NB4 (cell line): ENCODE measurements around the gene PLP1.

Experiments used
- MYC ChIP-seq: IDR thresholded peaks from 2 replicates; pipeline ENCODE4 v1.6.1; 2011; ENCODE audit warnings: low read depth, low read length
- POLR2A ChIP-seq: IDR thresholded peaks from 2 replicates; pipeline ENCODE4 v1.6.1; 2011; ENCODE audit warnings: mild to moderate bottlenecking; ENCODE audit not compliant: insufficient read length; ENCODE audit errors: extremely low read depth
- TF ChIP-seq, protein P1 (sequence below): IDR thresholded peaks from one replicate; pipeline ENCODE4 v1.5.1; 2012; ENCODE audit warnings: low read depth, low read length
- TF ChIP-seq, protein P2 (sequence below): IDR thresholded peaks from 2 replicates; pipeline ENCODE4 v1.6.1; 2011; ENCODE audit warnings: low read depth, low read length

DNA sequence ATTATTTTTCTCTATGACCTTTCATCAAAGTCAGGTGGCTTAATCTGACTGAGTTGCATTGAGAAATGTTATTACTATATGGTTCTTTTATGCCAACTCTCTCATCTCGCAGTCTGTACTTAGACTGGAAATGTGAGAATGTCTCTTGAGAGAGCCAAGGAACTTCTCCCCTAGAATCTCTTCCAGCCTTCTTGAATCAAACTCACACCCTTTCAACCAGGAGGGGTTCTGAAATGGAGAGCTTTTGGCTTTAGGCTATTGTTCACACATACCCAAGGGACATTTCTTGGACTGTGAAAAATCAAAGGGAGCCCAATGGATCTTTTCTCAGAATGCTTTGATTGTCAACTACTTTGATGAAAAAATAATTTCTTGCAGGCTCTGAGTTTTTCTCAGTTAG is 5.1 kb downstream of the PLP1 start:
- TF ChIP-seq, protein P1, sequence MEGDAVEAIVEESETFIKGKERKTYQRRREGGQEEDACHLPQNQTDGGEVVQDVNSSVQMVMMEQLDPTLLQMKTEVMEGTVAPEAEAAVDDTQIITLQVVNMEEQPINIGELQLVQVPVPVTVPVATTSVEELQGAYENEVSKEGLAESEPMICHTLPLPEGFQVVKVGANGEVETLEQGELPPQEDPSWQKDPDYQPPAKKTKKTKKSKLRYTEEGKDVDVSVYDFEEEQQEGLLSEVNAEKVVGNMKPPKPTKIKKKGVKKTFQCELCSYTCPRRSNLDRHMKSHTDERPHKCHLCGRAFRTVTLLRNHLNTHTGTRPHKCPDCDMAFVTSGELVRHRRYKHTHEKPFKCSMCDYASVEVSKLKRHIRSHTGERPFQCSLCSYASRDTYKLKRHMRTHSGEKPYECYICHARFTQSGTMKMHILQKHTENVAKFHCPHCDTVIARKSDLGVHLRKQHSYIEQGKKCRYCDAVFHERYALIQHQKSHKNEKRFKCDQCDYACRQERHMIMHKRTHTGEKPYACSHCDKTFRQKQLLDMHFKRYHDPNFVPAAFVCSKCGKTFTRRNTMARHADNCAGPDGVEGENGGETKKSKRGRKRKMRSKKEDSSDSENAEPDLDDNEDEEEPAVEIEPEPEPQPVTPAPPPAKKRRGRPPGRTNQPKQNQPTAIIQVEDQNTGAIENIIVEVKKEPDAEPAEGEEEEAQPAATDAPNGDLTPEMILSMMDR = no peak
- no peak for TF ChIP-seq POLR2A
- TF ChIP-seq, protein P2, sequence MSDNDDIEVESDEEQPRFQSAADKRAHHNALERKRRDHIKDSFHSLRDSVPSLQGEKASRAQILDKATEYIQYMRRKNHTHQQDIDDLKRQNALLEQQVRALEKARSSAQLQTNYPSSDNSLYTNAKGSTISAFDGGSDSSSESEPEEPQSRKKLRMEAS = no peak
- TF ChIP-seq MYC = no peak
